K562 (cell line): Measurements from ENCODE around the gene GRIK1. TPM values are rescaled to one million over a fixed set of nuclear protein-coding genes. Genes with fewer than 3 reads are reported as not detected.

Experiments
- CUX1 ChIP-seq: fragments of 200-800 bp; sonication (Bioruptor generic); IDR thresholded peaks from 2 replicates; pipeline ENCODE4 v1.6.1; 2016; ENCODE audit warnings: missing genetic modification characterization, missing compliant biosample characterization
- ILF3 ChIP-seq: fragments of 450-650 bp; IDR thresholded peaks from 2 replicates; pipeline ENCODE4 v1.6.1; 2018; ENCODE audit warnings: antibody characterized with exemption, mild to moderate bottlenecking, moderate library complexity, borderline replicate concordance
- MEIS2 ChIP-seq: fragments of 450-650 bp; IDR thresholded peaks from 2 replicates; pipeline ENCODE4 v1.6.1; 2014; ENCODE audit warnings: mild to moderate bottlenecking; ENCODE audit not compliant: partially characterized antibody
- NFE2 ChIP-seq: IDR thresholded peaks from 2 replicates; pipeline ENCODE4 v1.6.1; 2014; ENCODE audit warnings: antibody characterized with exemption, low read depth
- RBM14 ChIP-seq: fragments of 200-400 bp; formaldehyde crosslinking; IDR thresholded peaks from 2 replicates; pipeline ENCODE4 v1.6.1; 2018; ENCODE audit warnings: low read depth, mild to moderate bottlenecking, low read length, moderate library complexity, borderline replicate concordance; ENCODE audit not compliant: insufficient read depth
- STAT6 ChIP-seq: sonication (generic); formaldehyde crosslinking; IDR thresholded peaks from 2 replicates; pipeline ENCODE4 v1.8.1; 2023; ENCODE audit warnings: mild to moderate bottlenecking, missing genetic modification reagents
- ZFX ChIP-seq: sonication (generic); formaldehyde crosslinking; IDR thresholded peaks from 2 replicates; pipeline ENCODE4 v1.8.0; 2022; ENCODE audit warnings: mild to moderate bottlenecking, missing genetic modification reagents, moderate library complexity
- ZNF133 ChIP-seq: fragments of 250-450 bp; sonication (Bioruptor Pico); IDR thresholded peaks from 2 replicates; pipeline ENCODE4 v1.4.0; 2020; ENCODE audit warnings: mild to moderate bottlenecking
- ZNF398 ChIP-seq: fragments of 250-450 bp; sonication (Bioruptor Pico); IDR thresholded peaks from 2 replicates; pipeline ENCODE4 v1.8.0; 2021; ENCODE audit warnings: moderate library complexity, mild to moderate bottlenecking, inconsistent platforms
- ZNF77 ChIP-seq: fragments of 250-450 bp; sonication (Bioruptor Pico); IDR thresholded peaks from 2 replicates; pipeline ENCODE4 v1.5.0; 2020
- polyA plus RNA-seq, 8 experiments: library from polyadenylated mRNA; depleted of rRNA in 4 of 8; stranded (reverse) in 5 of 8; unstranded in 3 of 8; fragments of >200 nt; fragmentation: Nextera tagmentation in 2 of 8; fragmentation: Illumina TruSeq in 1 of 8; extraction: Ambion mirVana in 2 of 8; extraction: Trizol in 1 of 8; gene quantifications; 2 replicates each; pipeline versions ENCODE4 v1.2.1 to v1.2.3, GENCODE V29; 2011 to 2014; ENCODE audit warnings: inconsistent platforms in 1 of 8, missing spikeins in 1 of 8
- total RNA-seq, 7 experiments: library from RNA; depleted of rRNA in 6 of 7; stranded (reverse); fragments of >200 nt in 6 of 7; fragmentation: Illumina TruSeq in 2 of 7; extraction: Trizol in 2 of 7; gene quantifications; 2 replicates each; pipeline versions ENCODE4 v1.2.1 to v1.2.3, GENCODE V29; 2011 to 2021; ENCODE audit warnings: low replicate concordance in 1 of 7

Gene GRIK1
- total and polyA plus RNA-seq, 9 of the 15 experiments (the other 6 are each of a cell fraction or from before 2014, with no cell fraction given): 0.17 to 2.8 (median 0.53) TPM

GRCh38 chr21:29843804-29844203 lies 96.0 kb downstream of the GRIK1 start (continued):
- TF ChIP-seq ZNF77 (no peak), STAT6 (CRISPR knock-in tag) (no peak), MEIS2 (peak; percentile 60), ZFX (CRISPR knock-in tag) (no peak), CUX1 (CRISPR knock-in tag) (no peak), ILF3 (no peak), ZNF398 (CRISPR knock-in tag) (no peak), ZNF133 (CRISPR knock-in tag) (no peak), RBM14 (no peak), NFE2 (no peak)
